GM21367 (cell line): ENCODE data around the gene ITGA3.
"Not testable (repeated sequence)": the region's sequence is repeated elsewhere in the genome, so short reads cannot be mapped to it uniquely, and the experiment has no call there.

Source experiments
- ATAC-seq: cut with Tn5 transposase; IDR thresholded peaks from one replicate; pipeline ENCODE4 v1.9.1; 2021; ENCODE audit not compliant: unreplicated experiment

Gene ITGA3

GRCh38 chr17:50034498-50035364 lies 21.2 kb upstream of the ITGA3 start:
- no peak for ATAC-seq

- ATAC-seq = no peak
These were observed 20.5 kb upstream of the ITGA3 start for GRCh38 chr17:50035421-50035879.

- no peak for ATAC-seq
These were observed 20.0 kb upstream of the ITGA3 start for GRCh38 chr17:50035945-50036344.

- ATAC-seq = no peak
These were observed 19.3 kb upstream of the ITGA3 start for GRCh38 chr17:50036455-50037261.

GRCh38 chr17:50037321-50038107 lies 18.4 kb upstream of the ITGA3 start:
- no peak for ATAC-seq

GRCh38 chr17:50039058-50039457 lies 16.9 kb upstream of the ITGA3 start:
- ATAC-seq = no peak

- ATAC-seq = not testable (repeated sequence)
These were observed 15.4 kb upstream of the ITGA3 start for GRCh38 chr17:50040496-50040895.

GRCh38 chr17:50042211-50042610 lies 13.7 kb upstream of the ITGA3 start:
- no peak for ATAC-seq

- no peak for ATAC-seq
These were observed 12.4 kb upstream of the ITGA3 start for GRCh38 chr17:50043290-50044148.

- no peak for ATAC-seq
These were observed 11.4 kb upstream of the ITGA3 start for GRCh38 chr17:50044483-50044882.

GRCh38 chr17:50045154-50045553 lies 10.8 kb upstream of the ITGA3 start:
- no peak for ATAC-seq

- ATAC-seq = no peak
These were observed 9.7 kb upstream of the ITGA3 start for GRCh38 chr17:50046179-50046578.

GRCh38 chr17:50046667-50047066 lies 9.2 kb upstream of the ITGA3 start:
- ATAC-seq = no peak

GRCh38 chr17:50047083-50047482 lies 8.8 kb upstream of the ITGA3 start:
- no peak for ATAC-seq

- ATAC-seq = no peak
These were observed 8.3 kb upstream of the ITGA3 start for GRCh38 chr17:50047488-50048126.

- ATAC-seq = no peak
These were observed 7.7 kb upstream of the ITGA3 start for GRCh38 chr17:50048146-50048720.

- ATAC-seq = no peak
These were observed 6.9 kb upstream of the ITGA3 start for GRCh38 chr17:50048988-50049387.

GRCh38 chr17:50049636-50050035 lies 6.3 kb upstream of the ITGA3 start:
- ATAC-seq = no peak

GRCh38 chr17:50050431-50051032 lies 5.4 kb upstream of the ITGA3 start:
- no peak for ATAC-seq
